ENCODE results near the gene MGAT4A. TPM values are rescaled to one million over a fixed set of nuclear protein-coding genes. Genes with fewer than 3 reads are reported as not detected.
A peak's percentile ranks its signal among the peaks of the same experiment; 100 is the strongest.

MGAT4A gene
- total RNA-seq, 1 donor from 2014 or later, result 6.9 TPM

GRCh38 chr2:98704499-98705332, 26.2 kb downstream of the MGAT4A start:
- ATAC-seq (peak; percentile 65), DNase-seq (ENCODE audit: low spot score) (no peak)

DNA sequence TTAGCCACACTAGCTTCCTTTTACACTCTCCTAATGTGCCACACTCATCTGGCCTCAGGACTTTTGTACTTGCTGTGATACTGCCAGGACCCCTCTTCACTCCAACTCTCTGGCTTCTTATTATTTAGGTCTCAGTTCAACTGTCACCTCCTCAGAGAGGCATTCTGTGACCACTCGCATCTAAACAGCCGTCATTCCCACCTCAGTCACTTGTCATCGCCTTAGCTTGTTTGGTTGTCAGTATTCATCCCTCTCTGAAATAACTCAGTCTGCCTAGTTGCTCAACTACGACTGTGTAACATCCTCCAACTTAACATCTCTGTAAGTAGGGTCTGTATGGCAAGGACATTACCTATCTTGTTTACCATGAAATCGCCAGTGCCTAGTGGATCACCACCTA, 27.2 kb downstream of the MGAT4A start:
- ATAC-seq (no peak), DNase-seq (ENCODE audit: low spot score) (no peak)

- DNase-seq (ENCODE audit: low spot score), result no peak
- ATAC-seq, result no peak
Measured at GRCh38 chr2:98702858-98703620, 27.9 kb downstream of the MGAT4A start.

GRCh38 chr2:98702127-98702802, 28.7 kb downstream of the MGAT4A start:
- DNase-seq (ENCODE audit: low spot score) (peak; percentile 74), ATAC-seq (peak; percentile 84)

DNA sequence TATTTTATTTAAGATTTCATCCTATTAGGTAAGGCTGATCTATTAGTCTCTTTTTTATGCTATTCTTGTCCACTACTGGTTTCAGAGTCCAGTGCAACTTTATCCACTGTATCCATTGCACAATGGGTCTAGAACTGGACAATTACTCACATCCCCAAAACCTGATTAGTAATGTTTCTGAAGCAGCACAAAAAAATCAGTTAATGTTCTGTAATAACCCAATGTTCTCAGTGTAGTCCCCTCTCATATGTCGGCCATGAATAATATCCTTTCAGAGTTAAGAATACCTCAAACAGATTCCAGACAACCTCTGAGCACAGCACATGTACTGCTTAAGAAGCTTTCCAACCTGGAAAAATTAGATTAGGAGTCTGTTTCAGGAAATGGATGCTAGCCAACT, 29.7 kb downstream of the MGAT4A start:
- ATAC-seq, result peak; percentile 37
- no peak for DNase-seq (ENCODE audit: low spot score)

GRCh38 chr2:98698896-98699295, 32.0 kb downstream of the MGAT4A start:
- ATAC-seq (no peak), DNase-seq (ENCODE audit: low spot score) (no peak)

- ATAC-seq, result no peak
- DNase-seq (ENCODE audit: low spot score), result no peak
Measured at GRCh38 chr2:98697651-98698337, 33.1 kb downstream of the MGAT4A start.

DNA sequence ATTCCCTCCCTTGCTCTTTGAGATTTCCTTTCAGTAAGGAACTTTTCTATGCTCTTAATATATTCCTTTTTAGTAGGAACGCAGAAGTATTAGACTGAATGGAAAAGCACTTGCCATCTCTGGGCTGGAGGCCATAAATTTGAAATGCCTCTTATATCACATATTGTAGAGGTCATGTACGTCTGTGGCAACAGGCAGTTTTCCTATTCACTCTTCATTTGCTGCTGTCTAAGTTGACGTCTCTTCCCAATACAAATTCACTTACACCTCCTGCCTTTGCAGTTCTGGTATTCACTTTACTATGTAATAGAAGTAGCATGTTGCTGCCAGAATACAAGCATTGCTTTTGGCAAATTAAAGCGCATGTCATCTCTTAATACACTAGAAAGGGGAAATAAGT, 34.7 kb downstream of the MGAT4A start:
- ATAC-seq, result no peak
- no peak for DNase-seq (ENCODE audit: low spot score)

GRCh38 chr2:98695255-98695654, 35.7 kb downstream of the MGAT4A start:
- no peak for ATAC-seq
- DNase-seq (ENCODE audit: low spot score), result no peak

GRCh38 chr2:98693477-98693876, 37.5 kb downstream of the MGAT4A start:
- ATAC-seq (no peak), DNase-seq (ENCODE audit: low spot score) (no peak)

DNA sequence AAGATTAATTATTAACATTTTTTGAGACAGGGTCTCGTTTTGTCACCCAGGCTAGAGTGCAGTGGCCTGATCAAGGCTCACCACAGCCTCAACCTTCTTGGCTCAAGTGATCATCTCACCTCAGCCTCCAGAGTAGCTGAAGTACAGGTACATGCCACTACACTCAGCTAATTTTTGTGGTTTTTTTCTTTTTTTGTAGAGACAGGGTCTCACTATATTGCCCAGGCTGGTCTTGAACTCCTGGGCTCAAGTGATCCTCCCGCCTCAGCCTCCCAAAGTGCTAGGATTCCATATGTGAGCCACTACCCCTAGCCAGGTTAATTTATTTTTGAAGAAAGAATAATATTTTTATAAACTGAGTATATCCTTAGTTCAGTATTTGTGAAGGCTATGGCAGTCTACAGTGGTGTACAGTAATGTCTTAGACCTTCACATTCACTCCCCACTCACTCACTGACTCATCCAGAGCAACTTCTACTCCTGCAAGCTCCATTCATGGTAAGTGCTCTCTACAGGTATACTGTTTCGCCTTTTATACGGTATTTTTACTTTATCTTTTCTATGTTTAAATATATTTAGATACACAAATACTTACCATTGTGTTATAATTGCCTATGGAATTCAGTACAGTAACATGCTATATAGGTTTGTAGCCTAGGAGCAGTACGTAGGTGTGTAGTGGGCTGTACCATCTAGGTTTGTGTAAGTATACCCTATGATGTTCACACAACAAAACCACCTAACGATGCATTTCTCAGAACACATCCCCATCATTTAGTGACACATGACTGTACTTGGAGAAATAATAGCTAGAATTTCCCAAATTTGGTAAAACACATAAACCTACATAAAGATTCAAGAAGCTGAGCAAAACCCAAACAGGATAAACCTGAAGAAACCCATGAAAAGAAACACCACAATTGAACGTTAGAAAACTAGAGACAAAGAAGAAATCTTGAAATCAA, 38.6 kb downstream of the MGAT4A start:
- no peak for ATAC-seq
- DNase-seq (ENCODE audit: low spot score), result no peak

DNA sequence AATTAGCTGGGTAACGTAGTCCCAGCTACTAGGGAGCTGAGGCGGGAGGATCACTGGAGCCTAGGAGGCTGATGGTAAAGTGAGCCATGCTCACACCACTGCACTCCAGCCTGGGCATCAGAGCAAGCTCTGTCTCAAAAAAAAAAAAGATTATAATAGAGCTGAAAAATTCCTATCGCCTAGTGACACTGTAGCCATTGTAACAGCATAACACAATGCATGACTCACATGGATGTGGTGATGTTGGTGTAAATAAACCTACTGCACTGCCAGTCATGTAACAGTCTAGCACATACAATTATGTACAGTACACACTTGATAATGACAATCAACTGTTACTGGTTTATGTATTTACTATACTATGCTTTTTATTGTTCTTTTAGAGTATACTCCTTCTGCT, 39.6 kb downstream of the MGAT4A start:
- no peak for DNase-seq (ENCODE audit: low spot score)
- ATAC-seq, result no peak

GRCh38 chr2:98685930-98686887, 44.7 kb downstream of the MGAT4A start:
- no peak for DNase-seq (ENCODE audit: low spot score)
- peak; percentile 67 for ATAC-seq

DNA sequence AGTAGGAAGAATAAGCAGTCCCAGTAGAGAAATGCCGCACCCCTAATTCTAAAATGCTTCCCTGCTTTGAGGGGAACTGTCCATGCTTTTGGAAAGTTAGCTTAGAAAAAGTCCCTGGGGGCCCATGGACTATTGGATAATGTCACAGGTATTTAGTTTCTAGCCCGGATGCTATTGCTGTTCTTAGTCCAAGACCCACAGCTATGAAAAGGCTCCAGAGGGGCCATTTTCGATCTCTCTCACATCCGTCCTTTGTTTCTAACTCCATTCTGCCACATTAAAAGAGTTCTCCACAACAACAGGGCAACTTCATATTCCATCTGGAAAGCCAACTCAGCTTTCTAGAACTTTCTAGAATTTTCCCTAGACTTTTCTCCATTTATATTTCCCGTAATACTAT, 47.2 kb downstream of the MGAT4A start:
- ATAC-seq, result no peak
- no peak for DNase-seq (ENCODE audit: low spot score)

DNA sequence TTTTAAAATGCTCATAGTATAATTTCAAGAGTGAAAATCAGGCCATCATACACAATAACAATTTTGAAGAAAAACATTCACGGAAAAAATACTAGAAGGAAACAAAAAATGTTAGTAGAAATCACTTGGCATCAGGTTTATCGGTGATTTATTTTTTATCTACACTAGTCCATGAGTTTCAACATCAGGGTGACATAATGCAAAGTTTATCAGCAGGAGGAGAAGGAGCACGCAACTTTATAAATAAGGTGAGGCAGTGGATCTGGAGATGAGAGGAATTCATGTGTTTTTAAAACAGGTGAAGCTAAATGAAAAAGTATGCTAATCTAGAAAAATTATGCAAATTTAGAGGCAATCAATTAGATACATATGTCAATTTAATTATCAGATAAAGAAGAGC, 54.2 kb downstream of the MGAT4A start:
- ATAC-seq, result no peak
- no peak for DNase-seq (ENCODE audit: low spot score)

- ATAC-seq, result no peak
- no peak for DNase-seq (ENCODE audit: low spot score)
Measured at GRCh38 chr2:98674233-98674964, 56.5 kb downstream of the MGAT4A start.

DNA sequence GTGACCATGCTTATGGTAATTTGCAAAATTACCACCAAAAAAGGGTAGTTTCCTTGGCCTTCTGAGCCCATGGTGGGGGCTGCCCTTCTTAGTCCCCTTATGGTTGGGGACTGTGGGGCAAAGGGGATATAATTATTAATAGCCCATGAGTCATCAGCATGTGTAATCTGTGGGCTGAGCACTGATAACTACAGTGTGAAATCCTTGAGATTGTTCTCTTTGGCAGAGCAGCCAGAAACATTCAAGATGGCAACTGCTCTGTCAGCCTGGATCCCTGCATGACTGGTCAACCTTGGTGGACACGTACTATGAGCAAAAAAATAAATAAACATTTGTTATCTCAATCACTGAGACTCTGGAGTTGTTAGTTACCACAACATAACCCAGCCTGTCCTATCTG, 61.3 kb downstream of the MGAT4A start:
- no peak for ATAC-seq
- DNase-seq (ENCODE audit: low spot score), result no peak

DNA sequence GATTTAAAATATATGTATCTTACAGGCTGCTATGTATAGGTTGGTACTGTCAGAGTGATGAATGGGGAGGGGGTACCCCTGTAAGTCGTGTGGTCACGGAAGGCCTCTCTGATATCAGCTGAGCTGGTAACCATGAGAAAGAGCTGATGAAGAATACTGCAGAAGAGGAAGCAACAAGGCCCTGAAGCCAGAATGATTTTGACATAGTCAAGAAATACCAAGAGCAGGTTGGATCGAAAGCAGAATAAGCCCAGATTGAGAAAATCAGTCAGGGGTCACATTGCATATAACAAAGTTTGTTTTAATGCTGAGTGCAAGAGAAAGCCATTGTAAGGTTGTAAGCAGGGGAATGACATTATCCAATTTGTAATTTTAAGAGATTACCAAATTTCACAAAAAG, 65.3 kb downstream of the MGAT4A start:
- DNase-seq (ENCODE audit: low spot score) (no peak), ATAC-seq (no peak)
